H1 (cell line): Measurements from ENCODE around the gene TXNDC8. TPM values are rescaled to one million over a fixed set of nuclear protein-coding genes. Genes with fewer than 3 reads are reported as not detected.

Source experiments
- CEBPB ChIP-seq: IDR thresholded peaks from 2 replicates; pipeline ENCODE4 v1.6.1; 2012; ENCODE audit warnings: low read depth, low read length
- HDAC2 ChIP-seq, 2 experiments: fragments of 300-600 bp in 1 of 2; sonication (generic) in 1 of 2; IDR thresholded peaks; 2 replicates each; pipeline ENCODE4 v1.6.1; 2011 to 2012; ENCODE audit warnings: low read depth in 2 of 2, low read length in 2 of 2, mild to moderate bottlenecking in 2 of 2, moderate library complexity in 2 of 2, borderline replicate concordance in 1 of 2, inconsistent platforms in 1 of 2
- SP2 ChIP-seq: IDR thresholded peaks from 2 replicates; pipeline ENCODE4 v1.6.1; 2012; ENCODE audit warnings: mild to moderate bottlenecking, low read length, inconsistent platforms
- polyA plus RNA-seq, 7 experiments: library from polyadenylated mRNA; depleted of rRNA in 3 of 7; stranded (reverse) in 5 of 7; unstranded in 2 of 7; fragments of >200 nt in 5 of 7; fragments of 200-250 nt in 2 of 7; gene quantifications; 1 replicate in 5 of 7; 2 replicates in 1 of 7; 4 replicates in 1 of 7; pipeline versions ENCODE4 v1.2.1 to v1.2.3, GENCODE V29; 2011 to 2013; ENCODE audit warnings: missing spikeins in 2 of 7, mixed read lengths in 2 of 7
- total RNA-seq: library from RNA; stranded (reverse); fragmentation: NEBNext Ultra II Directional; extraction: Animal tissue kit (Norgen Biotek cat#: 25700); gene quantifications from 2 replicates; pipeline ENCODE4 v1.2.1, GENCODE V29; 2021
- TF ChIP-seq, protein P1 (sequence below): IDR thresholded peaks from 2 replicates; pipeline ENCODE4 v1.6.1; 2011; ENCODE audit warnings: low read depth, mild to moderate bottlenecking, low read length; ENCODE audit not compliant: insufficient read depth

TXNDC8 gene
- total and polyA plus RNA-seq, 2 of the 8 experiments (the other 6 are each of a cell fraction or from before 2014, with no cell fraction given): not detected

- TF ChIP-seq CEBPB: no peak
- TF ChIP-seq, protein P1, sequence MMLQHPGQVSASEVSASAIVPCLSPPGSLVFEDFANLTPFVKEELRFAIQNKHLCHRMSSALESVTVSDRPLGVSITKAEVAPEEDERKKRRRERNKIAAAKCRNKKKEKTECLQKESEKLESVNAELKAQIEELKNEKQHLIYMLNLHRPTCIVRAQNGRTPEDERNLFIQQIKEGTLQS: no peak
- no peak for TF ChIP-seq HDAC2 (IDR thresholded peaks at IDR 0.05; ENCODE audit: borderline replicate concordance in 1 of 2, low read depth in 2 of 2, low read length in 2 of 2)
- TF ChIP-seq SP2: no peak
Observed at GRCh38 chr9:110351009-110351467, 13.4 kb upstream of the TXNDC8 start (continued).
